K562 (cell line): ENCODE results near the gene ZNF180. TPM values are rescaled to one million over a fixed set of nuclear protein-coding genes. Genes with fewer than 3 reads are reported as not detected.
A peak's percentile ranks its signal among the peaks of the same experiment; 100 is the strongest.
"Not testable (repeated sequence)": the region's sequence is repeated elsewhere in the genome, so short reads cannot be mapped to it uniquely, and the experiment has no call there.

ENCODE experiments used
- ATAC-seq: fragments of 200-7000 bp; cut with Tn5 transposase; 3 replicates; pipeline ENCODE4 v1.9.1; 2020; ENCODE audit warnings: moderate library complexity
- BruUV-seq: library from RNA; stranded (reverse); fragments of 400-500 nt; replicated peaks from 2 replicates; lab custom pipeline; 2021; lab: Mats Ljungman, UMichigan
- CTCF ChIA-PET: fragments of 300-600 bp; formaldehyde crosslinking; extraction: SDS; loops from one replicate; lab custom pipeline; 2021; ENCODE audit warnings: low intra/inter-chr PET ratio; lab: Yijun Ruan, JAX
- POLR2A ChIA-PET: fragments of 300-600, 350-650 bp; sonication (Branson Sonifier 250); formaldehyde crosslinking; extraction: SDS; loops from one replicate; lab custom pipeline; 2021; ENCODE audit warnings: antibody characterized with exemption, inconsistent platforms; lab: Yijun Ruan, JAX
- DNase-seq, 4 experiments: peaks; one replicate each; pipeline versions ENCODE4 v3.0.0 to v3.0.0-alpha.2; 2011 to 2018; ENCODE audit warnings: low spot score in 3 of 4, mixed read lengths in 3 of 4; ENCODE audit errors: extremely low read depth in 1 of 4
- FAIRE-seq: peaks from 2 replicates; lab custom pipeline; 2011; peaks lifted over from hg19 to GRCh38; lab: Jason Lieb, UNC
- H2AFZ ChIP-seq: 2 replicates; pipeline ENCODE4 v1.6.0; 2011; ENCODE audit warnings: low read depth, low read length, control low read depth, inconsistent platforms
- H3K27ac ChIP-seq: fragments of 200-600 bp; 3 replicates; pipeline ENCODE4 v1.8.0; 2011; ENCODE audit warnings: low read depth, mild to moderate bottlenecking, control low read depth, inconsistent platforms, low read length, moderate library complexity, mixed read lengths; ENCODE audit errors: extremely low read depth
- H3K27me3 ChIP-seq, 2 experiments: fragments of 300-600 bp in 1 of 2; 2 replicates in 1 of 2; 3 replicates in 1 of 2; pipeline versions ENCODE4 v1.6.0 to v1.8.0; 2011; ENCODE audit warnings: inconsistent platforms in 2 of 2, low read length in 2 of 2, mild to moderate bottlenecking in 1 of 2, mixed read lengths in 1 of 2, moderate library complexity in 1 of 2; ENCODE audit not compliant: control insufficient read depth in 2 of 2, insufficient read depth in 2 of 2
- H3K36me3 ChIP-seq: fragments of 300-600 bp; 3 replicates; pipeline ENCODE4 v1.8.0; 2011; ENCODE audit warnings: mild to moderate bottlenecking, low read length, inconsistent platforms; ENCODE audit not compliant: control insufficient read depth, insufficient read depth
- H3K4me1 ChIP-seq, 2 experiments: fragments of 200-600 bp in 1 of 2; replicated peaks in 1 of 2; 2 replicates in 1 of 2; 3 replicates in 1 of 2; pipeline versions ENCODE4 v1.5.1 to v1.8.0; 2011; ENCODE audit warnings: inconsistent platforms in 2 of 2, low read length in 2 of 2, mild to moderate bottlenecking in 1 of 2, mixed read lengths in 1 of 2, moderate library complexity in 1 of 2; ENCODE audit not compliant: control insufficient read depth in 2 of 2, insufficient read depth in 2 of 2
- H3K4me2 ChIP-seq: 2 replicates; pipeline ENCODE4 v1.6.1; 2011; ENCODE audit warnings: low read length, control low read depth, inconsistent platforms, mixed read lengths; ENCODE audit not compliant: insufficient read depth
- H3K4me3 ChIP-seq: fragments of 200-600 bp; sonication (generic), shearing (Covaris generic); 2 replicates; pipeline ENCODE4 v1.5.1; 2016; ENCODE audit warnings: control low read depth, inconsistent platforms
- H3K79me2 ChIP-seq: fragments of 200-600 bp; 3 replicates; pipeline ENCODE4 v1.8.0; 2011; ENCODE audit warnings: low read length, inconsistent platforms; ENCODE audit not compliant: control insufficient read depth, insufficient read depth
- H3K9ac ChIP-seq, 2 experiments: 2 replicates each; pipeline versions ENCODE4 v1.6.0 to v1.6.1; 2011; ENCODE audit warnings: low read depth in 2 of 2, low read length in 2 of 2, control low read depth in 1 of 2, inconsistent platforms in 1 of 2, mild to moderate bottlenecking in 1 of 2, mixed read lengths in 1 of 2; ENCODE audit not compliant: insufficient read depth in 1 of 2
- H3K9me1 ChIP-seq: one replicate; pipeline ENCODE4 v1.6.0; 2011; ENCODE audit warnings: inconsistent platforms, mild to moderate bottlenecking, low read length, moderate library complexity; ENCODE audit not compliant: control insufficient read depth, insufficient read depth
- H3K9me3 ChIP-seq: replicated peaks from 2 replicates; pipeline ENCODE4 v1.5.1; 2011; ENCODE audit warnings: low read depth, low read length, inconsistent platforms; ENCODE audit not compliant: control insufficient read depth, insufficient read depth
- H4K20me1 ChIP-seq: replicated peaks from 2 replicates; pipeline ENCODE4 v1.6.1; 2011; ENCODE audit warnings: low read length, inconsistent platforms, mixed read lengths; ENCODE audit not compliant: control insufficient read depth, insufficient read depth
- KLF16 ChIP-seq: IDR thresholded peaks from 2 replicates; pipeline ENCODE4 v1.6.1; 2016; ENCODE audit warnings: antibody characterized with exemption
- POLR2A ChIP-seq: fragments of 450-650 bp; conservative IDR thresholded peaks from 2 replicates; pipeline ENCODE4 v1.6.1; 2016
- THRA ChIP-seq: fragments of 450-650 bp; IDR thresholded peaks from 2 replicates; pipeline ENCODE4 v1.6.1; 2017; ENCODE audit warnings: mild to moderate bottlenecking, moderate library complexity
- ZNF140 ChIP-seq: fragments of 250-450 bp; sonication (Bioruptor Pico); IDR thresholded peaks from 2 replicates; pipeline ENCODE4 v1.8.0; 2021; ENCODE audit warnings: moderate library complexity, mild to moderate bottlenecking, inconsistent platforms
- ZNF165 ChIP-seq: fragments of 250-450 bp; sonication (Bioruptor Pico); IDR thresholded peaks from 2 replicates; pipeline ENCODE4 v1.4.0; 2020; ENCODE audit warnings: borderline replicate concordance
- ZNF696 ChIP-seq: fragments of 250-450 bp; sonication (Bioruptor Pico); conservative IDR thresholded peaks from 2 replicates; pipeline ENCODE4 v1.4.0; 2020; ENCODE audit warnings: mild to moderate bottlenecking, moderate library complexity
- WGBS: fragments of 100-300 bp; shearing (Covaris generic); methylation state at CpG from one replicate; pipeline ENCODE4 v1.1.6; 2016; ENCODE audit warnings: low coverage, mixed read lengths; ENCODE audit not compliant: insufficient coverage; ENCODE audit errors: missing lambda C conversion rate; 5-methylcytosine and 5-hydroxymethylcytosine counted together
- in situ Hi-C: fragments of 300-500 bp; cut with MboI; formaldehyde crosslinking; loops from 4 replicates; pipeline ENCODE4 v1.15.0; 2018; ENCODE audit warnings: inconsistent platforms, mixed read lengths
- intact Hi-C: fragments of 100-400 bp; cut with micrococcal nuclease; formaldehyde crosslinking; loops from 2 replicates; pipeline ENCODE4 v1.14.2; 2022
- polyA plus RNA-seq, 8 experiments: library from polyadenylated mRNA; depleted of rRNA in 4 of 8; stranded (reverse) in 5 of 8; unstranded in 3 of 8; fragments of >200 nt; fragmentation: Nextera tagmentation in 2 of 8; fragmentation: Illumina TruSeq in 1 of 8; extraction: Ambion mirVana in 2 of 8; extraction: Trizol in 1 of 8; gene quantifications; 2 replicates each; pipeline versions ENCODE4 v1.2.1 to v1.2.3, GENCODE V29; 2011 to 2014; ENCODE audit warnings: inconsistent platforms in 1 of 8, missing spikeins in 1 of 8
- total RNA-seq, 7 experiments: library from RNA; depleted of rRNA in 6 of 7; stranded (reverse); fragments of >200 nt in 6 of 7; fragmentation: Illumina TruSeq in 2 of 7; extraction: Trizol in 2 of 7; gene quantifications; 2 replicates each; pipeline versions ENCODE4 v1.2.1 to v1.2.3, GENCODE V29; 2011 to 2021; ENCODE audit warnings: low replicate concordance in 1 of 7

The ZNF180 gene
- total and polyA plus RNA-seq, 9 of the 15 experiments (the other 6 are each of a cell fraction or from before 2014, with no cell fraction given) = 1.8 to 8.7 (median 5.9) TPM

DNA sequence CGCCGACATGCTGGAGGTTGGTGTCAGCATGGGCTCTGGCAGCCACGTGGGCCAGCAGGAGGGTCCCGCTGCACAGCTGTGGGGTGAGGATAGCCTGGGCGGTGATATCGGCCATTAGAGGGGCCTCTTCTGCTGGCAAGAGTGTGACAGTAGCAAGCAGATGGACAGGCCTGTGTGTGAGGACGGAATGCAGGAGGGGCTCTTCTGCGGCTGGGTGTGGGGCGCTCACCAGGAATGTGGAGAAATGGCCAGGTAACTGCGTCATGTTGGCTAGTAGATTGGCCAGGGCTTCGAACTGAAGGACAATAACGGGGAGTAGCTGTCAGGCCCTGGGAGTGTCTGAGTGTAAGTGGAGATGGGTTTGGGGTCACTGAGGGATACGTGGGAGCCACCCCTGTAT, 44.3 kb downstream of the ZNF180 start:
- CTCF ChIA-PET, ATAC-seq, H3K27ac ChIP-seq, H4K20me1 ChIP-seq, H3K36me3 ChIP-seq, H3K4me1 ChIP-seq, H3K9ac ChIP-seq, H2AFZ ChIP-seq, BruUV-seq, DNase-seq, H3K4me2 ChIP-seq, H3K9me1 ChIP-seq, H3K27me3 ChIP-seq, intact Hi-C loops, H3K9me3 ChIP-seq, FAIRE-seq, H3K4me3 ChIP-seq, H3K79me2 ChIP-seq: not testable (repeated sequence)
- POLR2A ChIA-PET = interaction anchor here (0.7 kb wide), 2 partner anchors 8 to 23 kb away, joined by 3 to 4 read pairs; partner anchors contain the start of gene ZNF229
- in situ Hi-C loops = loop anchor here (5.0 kb wide), 1 partner anchor 44 kb away; no protein-coding TSS in a partner anchor
- WGBS = 0% methylated on average over 7 of the region's 13 CpGs

DNA sequence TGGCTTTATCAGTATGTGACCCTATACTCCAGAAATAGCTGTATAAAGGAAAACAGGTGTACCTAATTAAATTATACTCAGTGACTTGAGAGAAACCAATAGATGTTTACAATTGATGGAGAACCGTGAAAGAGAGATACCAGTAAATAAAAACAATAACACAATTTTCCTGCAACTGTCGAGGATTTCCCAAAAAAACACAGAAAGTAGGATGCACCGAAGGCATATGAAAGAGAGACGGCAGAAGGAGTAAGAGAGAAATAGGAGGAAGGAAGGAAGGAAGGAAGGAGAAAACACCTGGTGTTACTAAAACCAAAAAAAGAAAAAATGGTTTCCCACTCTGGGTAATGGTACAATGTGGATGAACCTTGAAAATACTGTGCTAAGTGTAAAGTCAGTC, 45.2 kb downstream of the ZNF180 start:
- H3K9ac ChIP-seq = no peak overlapping the region
- ATAC-seq (no peak), DNase-seq (peak in 1 of 4 experiments; percentile 14), FAIRE-seq (no peak)
- H3K27ac ChIP-seq = no peak overlapping the region
- H3K4me3 ChIP-seq = no peak overlapping the region
- ChIA-PET CTCF (no interaction called here), POLR2A (interaction anchor here (0.6 kb wide), 1 partner anchor 103 kb away, joined by 3 read pairs; no protein-coding TSS in a partner anchor)
- H3K79me2 ChIP-seq = no peaks in the 10 kb centered on the region
- H3K4me1 ChIP-seq = no peaks in the 10 kb centered on the region
- no TSS peak for BruUV-seq
- no peaks in the 10 kb centered on the region for H3K27me3 ChIP-seq
- no peaks in the 10 kb centered on the region; the same call in 1 of the 2 replicates for H3K9me3 ChIP-seq
- WGBS = 2% methylated on average over 4 of the region's 4 CpGs
- H3K36me3 ChIP-seq = no peaks in the 10 kb centered on the region
- intact Hi-C loops (no loop called here), in situ Hi-C loops (loop anchor here (5.0 kb wide), 1 partner anchor 43 kb away; no protein-coding TSS in a partner anchor)
- no peaks in the 10 kb centered on the region for H3K9me1 ChIP-seq
- TF ChIP-seq KLF16 (no peak), POLR2A (no peak), THRA (no peak), ZNF165 (no peak), ZNF140 (CRISPR knock-in tag) (no peak), ZNF696 (CRISPR knock-in tag) (no peak)
- no peak overlapping the region for H3K4me2 ChIP-seq
- H2AFZ ChIP-seq = no peak overlapping the region
- H4K20me1 ChIP-seq = no peaks in the 10 kb centered on the region
